MV-4-11 (cell line): ENCODE results near the gene NR6A1.

Source experiments
- DNase-seq: peaks from one replicate; lab custom pipeline; 2025; lab: John Stamatoyannopoulos, UW

NR6A1 gene

DNA sequence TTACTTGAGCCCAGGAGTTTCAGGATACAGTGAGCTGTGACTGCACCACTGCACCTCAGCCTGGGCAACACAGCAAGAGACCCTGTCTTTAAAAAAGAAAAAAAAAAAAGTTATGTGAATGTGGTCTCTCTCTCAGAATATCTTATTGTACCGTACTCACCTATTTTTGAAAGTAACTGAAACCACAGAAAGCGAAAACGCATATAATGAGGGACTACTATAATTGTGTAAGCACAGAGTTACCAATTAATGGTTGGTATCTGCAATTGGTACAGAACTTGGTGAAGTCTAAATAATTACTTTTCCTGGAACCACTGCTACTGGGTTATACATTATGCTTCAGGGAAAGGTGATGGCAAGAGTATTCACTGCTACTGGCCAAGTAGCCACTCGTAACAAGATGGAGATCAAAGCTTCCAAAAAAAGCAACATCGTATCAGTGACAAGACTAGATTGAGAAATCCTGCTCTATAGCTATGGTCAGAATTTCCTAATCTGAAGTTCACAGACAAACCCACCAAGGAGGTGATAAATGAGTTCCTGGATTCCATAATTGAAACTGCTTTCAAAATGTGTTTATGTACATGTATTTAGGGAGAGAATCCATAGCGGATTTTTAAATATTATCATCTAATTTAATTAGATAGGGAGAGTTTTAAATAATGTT lies 82.7 kb downstream of the NR6A1 start:
- peak; percentile 32 for DNase-seq

DNA sequence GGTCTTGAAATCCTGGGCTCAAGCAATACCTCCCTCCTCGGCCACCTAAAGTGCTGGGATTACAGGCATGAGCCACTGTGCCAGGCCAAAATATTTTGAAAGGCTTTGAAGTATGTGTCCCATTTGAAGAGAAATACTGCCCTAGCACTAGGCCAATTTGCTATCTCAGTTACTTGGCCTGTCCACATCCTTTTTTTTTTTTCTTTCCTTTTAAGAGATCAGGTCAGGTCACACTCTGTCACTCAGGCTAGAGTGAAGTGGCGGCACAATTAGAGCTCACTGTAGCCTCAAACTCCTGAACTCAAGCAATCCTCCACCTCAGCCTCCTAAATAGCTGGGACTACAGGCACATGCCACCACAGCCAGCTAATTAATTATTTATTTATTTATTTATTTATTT lies 84.2 kb downstream of the NR6A1 start:
- DNase-seq = no peak

DNA sequence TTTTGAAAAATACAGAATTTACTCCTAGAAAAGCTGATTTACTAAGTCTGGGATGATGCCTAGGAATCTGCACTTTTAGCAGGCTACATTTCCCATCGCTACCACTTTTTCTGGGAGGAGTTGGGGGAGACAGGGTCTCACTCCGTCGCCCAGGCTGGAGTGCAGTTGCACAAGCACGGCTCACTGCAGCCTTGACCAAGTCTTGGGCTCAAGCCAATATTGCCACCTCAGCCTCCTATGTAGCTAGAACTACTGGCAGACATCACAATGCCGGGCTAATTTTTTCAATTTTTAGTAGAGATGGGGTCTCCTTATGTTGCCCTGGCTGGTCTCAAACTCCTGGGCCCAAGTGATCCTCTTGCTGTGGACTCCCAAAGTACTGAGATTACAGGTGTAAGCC lies 85.9 kb downstream of the NR6A1 start:
- no peak for DNase-seq

DNA sequence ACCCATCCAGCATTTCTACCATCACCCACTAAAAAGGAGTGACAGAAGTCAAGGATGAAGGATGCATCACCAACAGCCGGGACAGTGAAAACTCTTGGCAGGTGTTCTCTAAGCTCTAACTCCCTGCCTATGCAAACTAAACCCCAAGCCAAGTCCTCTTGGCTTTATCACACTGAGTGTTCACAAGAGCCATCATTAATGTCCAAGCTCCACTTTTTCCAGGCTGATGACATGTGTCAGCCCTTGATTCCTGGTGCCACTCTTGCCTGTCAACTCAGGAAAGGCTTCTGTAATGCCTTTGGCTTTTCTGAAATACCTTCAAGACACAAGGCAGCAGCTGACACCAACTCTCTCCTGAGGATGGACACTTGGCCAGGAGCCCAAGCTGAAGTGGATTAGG lies 86.9 kb downstream of the NR6A1 start:
- DNase-seq = no peak

DNA sequence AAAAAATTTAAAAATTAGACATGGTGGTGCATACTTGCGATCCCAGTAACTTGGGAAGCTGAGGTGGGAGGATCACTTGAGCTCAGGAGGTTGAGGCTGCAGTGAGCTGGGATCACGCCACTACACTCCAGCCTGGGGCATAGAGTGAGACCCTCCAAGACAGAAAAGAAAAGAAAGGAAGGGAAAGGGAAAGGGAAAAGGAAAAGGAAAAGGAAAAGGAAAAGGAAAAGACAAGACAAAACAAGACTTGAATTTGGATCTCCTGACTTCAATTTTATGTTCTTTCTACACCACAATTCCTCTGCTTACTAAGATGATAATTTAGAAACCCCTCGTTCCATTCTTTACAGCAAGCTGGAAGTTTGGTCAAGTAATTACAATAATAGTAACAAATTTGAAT lies 88.1 kb downstream of the NR6A1 start:
- no peak for DNase-seq

DNA sequence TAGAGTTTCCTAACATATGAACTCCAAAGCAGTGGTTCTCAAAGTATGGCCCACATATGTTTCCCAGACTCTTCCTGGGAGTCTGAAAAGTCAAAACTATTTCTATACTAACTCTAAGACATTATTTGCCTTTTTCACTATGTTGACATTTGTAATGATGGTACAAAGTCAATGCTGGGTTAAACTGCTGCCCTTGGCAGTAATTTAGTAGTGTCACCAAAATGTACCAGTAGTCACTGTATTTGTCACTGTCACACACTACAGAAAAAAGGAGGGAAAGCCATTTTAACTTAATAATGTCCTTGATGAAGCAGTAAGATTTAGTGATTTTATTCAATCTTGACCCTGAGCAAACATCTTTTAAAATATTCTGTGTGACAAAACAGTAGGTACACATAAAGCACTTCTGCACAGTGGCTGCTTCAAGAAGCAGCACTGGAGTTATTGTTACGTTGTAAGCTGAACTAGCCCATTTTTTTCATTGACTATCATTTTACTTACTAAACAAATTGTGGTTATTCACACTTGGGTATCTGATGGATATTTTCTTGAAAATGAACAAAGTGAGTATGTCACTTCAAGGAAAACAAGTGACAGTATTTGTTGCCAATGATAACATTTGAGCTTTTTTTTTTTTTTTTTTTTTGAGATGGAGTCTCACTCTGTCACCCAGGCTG lies 90.3 kb downstream of the NR6A1 start:
- no peak for DNase-seq

DNA sequence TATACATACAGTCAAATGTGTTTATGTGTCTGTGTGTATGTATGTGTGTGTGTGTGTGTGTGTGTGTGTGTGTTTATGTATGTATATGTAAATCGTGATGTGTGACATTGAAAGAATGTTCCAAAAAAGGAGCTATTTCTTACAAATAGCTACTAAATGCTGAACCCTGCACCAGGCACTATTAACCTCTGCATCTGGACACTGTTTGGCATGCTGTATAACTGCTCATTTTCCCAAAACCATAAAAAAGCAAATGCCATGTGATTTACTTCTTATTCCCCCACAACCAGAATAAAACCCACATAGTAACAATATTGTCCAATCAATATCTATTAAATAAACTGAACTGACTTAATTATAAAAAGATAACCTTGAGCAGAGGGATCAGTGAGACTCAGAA lies 91.1 kb downstream of the NR6A1 start:
- no peak for DNase-seq

DNA sequence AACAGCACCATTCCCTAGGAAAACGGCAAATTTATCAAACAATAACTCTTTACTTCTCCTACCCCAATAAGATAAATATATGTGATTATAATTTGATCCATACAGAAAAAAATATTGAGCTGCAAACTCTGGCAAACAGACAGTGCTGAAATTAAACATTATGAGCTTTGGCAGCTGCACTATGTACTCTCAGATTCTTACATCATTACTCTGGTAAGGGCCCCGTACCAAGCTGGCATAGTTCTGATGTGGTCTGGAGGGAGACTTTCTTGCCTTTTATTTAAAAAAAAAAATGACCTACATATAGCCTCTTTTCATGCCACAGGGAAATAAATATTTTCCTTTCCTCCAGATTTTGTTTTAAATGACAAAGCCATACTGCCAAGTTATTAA lies 95.0 kb downstream of the NR6A1 start:
- no peak for DNase-seq

DNA sequence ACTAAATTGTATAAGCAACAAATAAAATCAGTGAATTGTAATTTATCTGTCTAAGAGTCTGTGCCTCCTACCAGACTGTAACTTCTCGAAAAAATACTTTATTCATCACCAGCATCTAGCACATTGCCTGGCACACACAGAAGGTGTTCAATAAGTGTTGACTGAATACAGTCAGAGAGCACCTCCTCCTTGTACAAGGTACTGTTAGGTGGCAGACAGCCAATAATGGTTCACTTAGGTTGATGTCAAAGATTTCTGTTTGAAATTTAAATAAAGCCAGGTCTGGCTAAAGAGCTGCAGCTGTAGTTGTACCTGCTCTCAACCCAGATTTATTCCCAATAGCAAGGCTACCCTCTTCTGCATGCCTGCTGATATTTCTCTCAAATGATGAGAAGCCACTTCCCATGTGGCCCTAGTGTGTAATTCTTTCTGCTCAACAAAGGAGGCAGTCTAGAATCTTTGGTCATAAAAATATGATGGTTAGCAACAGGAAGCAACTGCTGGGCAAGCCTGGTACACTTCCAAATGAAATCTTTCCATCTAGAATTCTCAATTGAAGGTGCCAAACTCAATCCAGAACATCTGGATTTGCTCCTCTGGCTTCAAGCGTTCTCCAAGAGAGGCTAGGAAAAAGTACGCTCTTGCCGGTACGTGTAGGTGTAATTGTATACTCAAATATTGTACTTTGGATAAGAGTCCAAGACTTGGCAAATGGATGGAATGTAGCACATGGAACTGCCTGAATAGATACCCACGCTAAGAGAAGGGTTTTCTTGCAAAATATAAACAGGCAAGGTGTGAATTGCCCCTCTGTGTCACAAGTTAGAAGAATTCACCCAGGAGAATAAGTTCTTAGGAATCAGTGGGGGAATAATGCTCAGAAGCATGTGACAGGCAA lies 95.6 kb downstream of the NR6A1 start:
- no peak for DNase-seq

DNA sequence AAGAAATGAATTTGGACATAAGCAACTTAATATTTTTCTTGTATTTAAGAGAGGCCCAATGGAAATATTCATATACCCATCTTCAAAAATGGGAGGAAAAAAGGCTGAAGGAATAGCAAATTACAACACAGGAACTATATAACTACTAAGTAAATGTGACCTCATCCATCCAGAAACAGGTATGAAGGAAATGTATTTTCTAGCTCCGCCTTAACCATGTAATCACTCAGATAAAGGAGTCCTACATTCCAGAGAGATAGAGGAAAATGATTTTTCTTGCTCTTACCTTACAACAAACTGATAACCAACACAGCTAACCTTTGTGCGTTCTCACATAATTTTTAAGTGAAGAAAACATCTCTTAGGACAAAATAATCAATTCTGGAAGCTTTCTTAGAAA lies 96.5 kb downstream of the NR6A1 start:
- no peak for DNase-seq

DNA sequence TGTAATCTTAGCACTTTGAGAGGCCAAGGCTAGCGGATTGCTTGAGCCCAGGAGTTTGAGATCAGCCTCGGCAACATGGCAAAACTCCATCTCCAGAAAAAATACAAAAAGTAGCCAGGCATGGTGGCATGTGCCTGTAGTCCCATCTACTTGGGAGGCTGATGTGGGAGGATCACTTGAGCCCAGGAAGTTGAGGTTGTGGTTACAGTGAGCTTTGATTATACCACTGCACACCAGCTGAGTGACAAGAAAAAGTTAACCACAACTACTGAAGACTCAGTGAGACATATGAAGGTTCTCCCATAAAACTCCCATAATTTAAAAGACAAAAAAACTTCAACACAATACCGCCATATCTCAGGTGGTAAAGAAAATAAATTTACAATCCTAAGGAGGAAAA lies 98.0 kb downstream of the NR6A1 start:
- DNase-seq = peak; percentile 46

DNA sequence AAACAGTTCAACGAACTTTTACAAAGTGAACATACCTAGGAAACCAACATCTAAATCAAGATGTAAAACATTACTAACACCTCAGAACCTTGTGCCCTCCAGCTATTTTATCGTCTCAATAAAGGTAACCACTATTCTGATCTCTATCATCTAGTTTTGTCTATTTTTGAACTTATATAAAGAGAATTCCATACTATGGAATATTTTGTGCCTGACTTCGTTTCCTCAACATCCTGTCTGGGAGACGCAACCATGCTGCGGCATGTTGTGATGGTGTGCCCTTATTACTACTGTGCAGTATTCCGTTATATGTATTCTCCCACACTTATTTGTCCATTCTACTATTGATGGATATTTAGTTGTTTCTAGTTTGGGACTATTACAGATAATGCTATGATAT lies 99.2 kb downstream of the NR6A1 start:
- DNase-seq = no peak

DNA sequence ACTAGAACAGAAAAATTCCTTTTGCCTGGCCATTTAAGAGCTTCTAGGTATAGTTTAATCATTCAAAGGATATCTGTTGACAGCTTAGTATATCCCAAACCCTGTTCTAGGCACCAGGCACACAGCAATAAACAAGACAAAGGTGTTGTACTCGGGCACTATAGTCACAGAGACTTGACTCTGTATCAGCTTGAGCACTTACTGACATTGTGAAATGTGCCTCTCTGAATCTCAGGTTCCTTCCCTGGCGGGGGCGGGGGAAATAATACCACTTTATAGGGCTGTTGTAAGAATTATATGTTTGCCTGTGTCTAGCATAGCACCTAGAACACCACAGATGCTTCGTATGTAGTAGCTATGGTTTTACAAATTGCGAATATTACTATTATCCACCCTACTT lies 104.5 kb downstream of the NR6A1 start:
- no peak for DNase-seq

DNA sequence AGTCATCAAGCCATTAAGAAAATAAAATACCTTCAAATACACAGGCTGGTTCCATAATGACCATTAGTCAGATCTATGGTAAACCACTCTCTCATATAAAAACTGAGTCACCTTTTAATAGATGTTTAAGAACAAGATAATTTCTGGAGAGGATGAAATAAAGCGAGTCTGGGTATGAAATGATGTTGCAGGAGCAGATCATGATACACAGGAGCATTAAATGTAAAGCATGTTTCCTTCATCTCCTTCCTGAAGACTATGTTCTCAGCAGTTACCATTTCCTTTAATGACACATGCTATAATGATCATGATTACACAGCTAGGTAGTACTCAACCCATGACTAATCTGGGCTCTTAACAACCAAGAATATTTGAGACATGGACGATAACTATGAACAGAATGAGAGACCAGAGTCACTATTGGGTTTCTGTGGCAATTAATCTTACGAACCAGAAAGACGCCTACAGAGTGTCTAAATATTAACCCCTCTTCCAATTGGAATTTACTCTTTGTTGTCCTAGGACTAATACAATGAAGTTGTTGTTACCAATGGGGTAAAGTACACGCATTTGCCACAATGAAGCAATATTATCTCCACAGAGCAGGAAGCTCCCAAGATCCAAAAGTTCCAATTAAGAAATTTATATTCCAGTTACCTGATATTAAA lies 105.6 kb downstream of the NR6A1 start:
- DNase-seq = no peak

DNA sequence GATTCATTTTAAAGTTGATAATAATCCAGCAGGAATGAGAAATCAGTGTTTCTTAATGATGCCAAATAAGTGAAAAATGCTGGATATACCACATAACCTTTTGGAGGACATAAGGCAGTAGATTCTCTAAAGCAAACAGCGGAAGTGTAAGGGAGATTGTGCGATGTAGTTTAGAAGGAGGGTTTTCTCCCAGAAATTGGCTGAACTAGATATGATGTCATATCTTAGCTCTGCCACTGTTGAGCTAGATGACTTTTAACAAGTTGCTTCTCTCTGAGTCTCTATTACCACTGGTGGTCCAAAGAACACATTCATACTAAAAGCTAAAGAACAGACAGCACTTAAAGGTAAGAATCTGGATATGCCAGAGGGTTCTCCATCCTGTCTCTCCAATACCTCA lies 107.0 kb downstream of the NR6A1 start:
- DNase-seq = no peak

DNA sequence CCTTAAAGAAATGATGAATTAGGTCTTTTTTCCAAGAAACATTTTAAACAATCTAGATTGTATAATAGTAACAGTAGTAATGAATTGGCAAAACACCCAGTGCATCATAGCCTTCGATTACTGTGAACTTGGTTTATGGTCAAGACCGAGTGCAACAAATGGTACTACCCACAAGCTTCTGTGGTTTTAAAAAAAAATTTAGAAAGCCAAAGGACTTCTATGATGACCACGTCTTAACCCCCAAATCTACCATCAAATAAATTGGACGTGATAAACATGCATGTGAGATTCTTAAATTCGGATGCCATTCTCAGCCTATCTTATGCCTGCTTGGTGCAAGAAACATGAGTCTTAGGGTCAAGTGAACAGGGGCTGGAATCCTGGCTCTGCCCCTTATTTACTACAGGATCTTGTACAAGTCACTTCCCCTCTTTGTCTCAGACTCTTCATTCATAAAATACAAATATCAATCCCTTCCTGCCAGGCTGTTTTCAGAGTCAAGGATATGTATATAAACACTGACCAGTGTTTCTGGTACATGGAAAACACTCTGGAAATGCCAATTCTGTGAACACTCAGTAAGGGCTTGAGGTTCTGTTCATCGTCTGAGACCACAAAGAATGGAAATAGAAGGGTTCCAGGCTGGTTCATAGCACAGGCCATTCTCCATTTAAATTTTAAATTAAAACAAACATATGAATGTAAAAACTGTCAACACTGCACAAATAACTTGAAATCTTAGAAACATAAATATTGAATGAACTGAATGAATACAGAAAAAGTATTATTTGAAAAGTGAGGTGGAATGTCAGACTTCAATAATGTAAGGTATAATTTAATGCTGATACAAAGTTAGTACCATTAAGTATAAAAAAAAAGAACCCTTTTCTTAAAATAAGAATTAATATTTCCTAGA lies 107.8 kb downstream of the NR6A1 start:
- DNase-seq = peak; percentile 20

DNA sequence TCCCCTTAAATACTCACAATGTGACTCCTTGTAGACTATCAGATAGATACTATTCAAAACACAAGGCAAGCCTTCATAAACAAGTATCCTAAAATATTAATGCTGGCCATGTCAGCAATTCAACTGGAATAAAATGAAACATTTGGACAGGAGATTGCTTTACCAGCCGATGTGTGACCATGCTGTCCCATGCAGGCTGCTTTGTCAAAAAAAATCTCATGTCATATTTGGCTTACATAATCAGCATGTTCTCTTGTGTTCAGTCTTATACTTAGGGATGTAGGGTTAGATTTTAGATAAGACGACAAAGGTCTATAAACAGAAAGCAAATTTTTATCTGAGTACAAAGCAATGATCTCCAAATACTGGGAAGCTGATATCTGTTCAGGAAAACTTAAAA lies 108.5 kb downstream of the NR6A1 start:
- no peak for DNase-seq

DNA sequence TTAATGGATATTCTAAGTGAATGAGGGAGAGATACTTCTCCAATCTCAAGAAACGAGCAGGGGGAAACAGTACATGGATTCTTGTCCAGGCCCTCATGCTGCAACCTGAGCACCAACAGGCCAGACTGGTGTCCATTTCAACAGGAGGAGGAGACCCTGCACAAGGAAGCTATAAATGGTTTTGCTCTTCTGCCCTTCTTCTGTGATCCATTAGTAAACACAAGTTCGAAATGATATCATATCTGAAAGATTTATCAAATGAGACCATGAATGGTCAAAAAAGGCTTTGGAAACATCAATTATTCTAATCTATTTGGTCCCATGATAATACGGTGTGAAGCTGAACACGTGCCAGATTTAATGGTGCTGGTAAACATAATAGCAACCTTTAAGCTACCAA lies 109.8 kb downstream of the NR6A1 start:
- DNase-seq = no peak

DNA sequence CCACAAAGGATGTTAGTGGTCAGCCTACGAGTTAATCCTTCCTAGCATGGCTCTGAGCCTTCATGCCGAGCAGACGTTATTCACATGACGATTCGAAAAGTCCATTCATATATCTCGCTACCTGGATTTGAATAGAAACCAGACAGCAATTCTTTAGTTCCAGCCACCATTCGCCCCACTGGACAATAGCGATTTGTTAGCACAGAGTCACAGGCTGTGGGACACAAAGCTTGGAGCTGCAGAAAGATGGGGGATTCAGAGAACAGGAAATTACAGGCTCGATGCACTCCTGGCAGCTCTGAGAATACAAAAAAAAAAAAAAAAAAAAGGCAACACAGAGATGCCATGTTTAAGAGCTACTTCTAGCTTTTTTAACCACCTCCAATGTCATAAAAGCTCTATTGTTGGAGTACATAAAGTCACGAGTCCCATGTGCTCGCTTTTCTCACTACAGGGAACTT lies 110.7 kb downstream of the NR6A1 start:
- DNase-seq = peak; percentile 28

DNA sequence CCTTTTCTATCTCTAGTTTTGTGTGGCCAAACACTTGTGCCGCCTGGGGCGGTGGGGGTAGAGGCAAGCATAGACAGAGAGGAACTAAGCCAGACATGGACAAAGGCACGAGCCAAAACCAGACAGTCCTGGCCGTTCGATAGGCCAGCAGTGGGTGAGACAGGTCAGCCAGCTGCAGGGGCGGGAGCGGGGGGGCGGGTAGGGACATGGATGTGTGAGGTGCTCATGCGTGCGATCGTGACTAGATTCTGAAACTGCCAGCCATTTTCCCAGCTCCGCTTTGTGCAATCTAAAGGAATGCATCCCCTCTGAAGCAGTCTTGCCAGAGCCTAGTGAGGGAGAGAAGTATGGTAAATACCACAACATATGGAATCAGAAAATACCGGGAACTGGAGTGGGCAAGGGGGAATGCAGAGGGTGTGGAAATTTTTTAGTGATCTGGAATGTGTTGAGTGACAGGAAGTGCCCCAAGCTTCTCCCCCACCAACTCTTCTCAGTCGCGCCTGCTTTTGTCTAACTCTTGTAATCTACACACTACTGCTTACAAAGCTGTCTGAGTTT lies 111.9 kb downstream of the NR6A1 start:
- DNase-seq = peak; percentile 81
